HUDEP-2 (cell line): ENCODE results near the gene ARPC4.
"Not testable (repeated sequence)": the region's sequence is repeated elsewhere in the genome, so short reads cannot be mapped to it uniquely, and the experiment has no call there.

ENCODE experiments used
- DNase-seq, 76 experiments: peaks; one replicate each; lab custom pipeline; 2025; ENCODE audit not compliant: unreplicated experiment in 76 of 76; lab: John Stamatoyannopoulos, UW

Gene ARPC4

GRCh38 chr3:9769426-9770275 lies 23.2 kb upstream of the ARPC4 start, which contains the start of gene CAMK1:
Gene CAMK1 (minus strand): TSS chr3:9769947. CDS start chr3:9767749, 2,198 bp downstream.
- peak in 28 of 76 experiments; percentile 2 to 45 (median 22) for DNase-seq

GRCh38 chr3:9770276-9770812 lies 22.5 kb upstream of the ARPC4 start:
- DNase-seq = peak in 11 of 76 experiments; percentile 1 to 32 (median 12)

- DNase-seq = not testable (repeated sequence)
These were observed 21.9 kb upstream of the ARPC4 start for GRCh38 chr3:9771007-9771406.

- peak in 17 of 76 experiments; percentile 3 to 40 (median 21) for DNase-seq
These were observed 15.8 kb upstream of the ARPC4 start for GRCh38 chr3:9776896-9777693.

- DNase-seq = no peak
These were observed 15.2 kb upstream of the ARPC4 start for GRCh38 chr3:9777694-9778021.

- peak in 4 of 76 experiments; percentile 4 to 49 (median 16) for DNase-seq
These were observed 14.5 kb upstream of the ARPC4 start for GRCh38 chr3:9778143-9779074.

GRCh38 chr3:9779075-9779593 lies 13.7 kb upstream of the ARPC4 start:
- no peak for DNase-seq

- DNase-seq = no peak
These were observed 13.0 kb upstream of the ARPC4 start for GRCh38 chr3:9779721-9780457.

- no peak for DNase-seq
These were observed 12.4 kb upstream of the ARPC4 start for GRCh38 chr3:9780458-9780812.

- no peak for DNase-seq
These were observed 12.0 kb upstream of the ARPC4 start for GRCh38 chr3:9780910-9781309.

- no peak for DNase-seq
These were observed 11.3 kb upstream of the ARPC4 start for GRCh38 chr3:9781551-9781950.

GRCh38 chr3:9781978-9782603 lies 10.8 kb upstream of the ARPC4 start:
- peak in 29 of 76 experiments; percentile 1 to 73 (median 28) for DNase-seq

- DNase-seq = peak in 11 of 76 experiments; percentile 6 to 31 (median 18)
These were observed 10.1 kb upstream of the ARPC4 start for GRCh38 chr3:9782770-9783169.

- DNase-seq = no peak
These were observed 8.9 kb upstream of the ARPC4 start for GRCh38 chr3:9783954-9784353.

GRCh38 chr3:9784965-9785364 lies 7.9 kb upstream of the ARPC4 start:
- DNase-seq = no peak

GRCh38 chr3:9785602-9786001 lies 7.3 kb upstream of the ARPC4 start:
- peak in 28 of 76 experiments; percentile 7 to 52 (median 22) for DNase-seq

- peak in 6 of 76 experiments; percentile 21 to 49 (median 27) for DNase-seq
These were observed 6.6 kb upstream of the ARPC4 start for GRCh38 chr3:9786209-9786739.

- DNase-seq = peak in 7 of 76 experiments; percentile 1 to 12 (median 9)
These were observed 5.8 kb upstream of the ARPC4 start for GRCh38 chr3:9786825-9787669.
